HFFc6 (cell line): ENCODE data around the gene KIF14. TPM values are rescaled to one million over a fixed set of nuclear protein-coding genes. Genes with fewer than 3 reads are reported as not detected.

ENCODE experiments used
- DNase-seq: peaks from one replicate; pipeline ENCODE4 v3.0.0-alpha.2; 2018
- H3K27ac Mint-ChIP-seq: 2 replicates; pipeline ENCODE4 v1.8.0; 2020; ENCODE audit warnings: mild to moderate bottlenecking, mixed read lengths
- H3K27me3 Mint-ChIP-seq: 2 replicates; pipeline ENCODE4 v1.8.0; 2021; ENCODE audit warnings: mild to moderate bottlenecking, moderate library complexity, mixed read lengths; ENCODE audit not compliant: insufficient read depth
- H3K36me3 Mint-ChIP-seq: 2 replicates; pipeline ENCODE4 v1.8.0; 2021; ENCODE audit warnings: low read depth, mixed read lengths
- H3K4me1 Mint-ChIP-seq: 2 replicates; pipeline ENCODE4 v1.8.0; 2020; ENCODE audit warnings: low read depth, mixed read lengths
- H3K4me3 Mint-ChIP-seq: 2 replicates; pipeline ENCODE4 v1.8.0; 2020; ENCODE audit warnings: mild to moderate bottlenecking, moderate library complexity, mixed read lengths
- H3K9me3 Mint-ChIP-seq: 2 replicates; pipeline ENCODE4 v1.8.0; 2020; ENCODE audit warnings: mild to moderate bottlenecking, mixed read lengths
- CTCF ChIP-seq: fragments of 200-600 bp; sonication (generic); IDR thresholded peaks from 2 replicates; pipeline ENCODE4 v1.5.0; 2021; ENCODE audit warnings: antibody characterized with exemption, mild to moderate bottlenecking
- total RNA-seq, 6 experiments: library from RNA; stranded (reverse); fragmentation: NEBNext Ultra II Directional; extraction: Animal tissue kit (Norgen Biotek cat#: 25700); gene quantifications; 2 replicates in 1 of 6; 3 replicates in 5 of 6; pipeline ENCODE4 v1.2.3, GENCODE V29; 2021

The KIF14 gene
- total RNA-seq, 6 experiments from 2014 or later: 5.3 to 12.5 (median 11.4) TPM

GRCh38 chr1:200550367-200550766 lies 70.2 kb downstream of the KIF14 start:
- Mint-ChIP-seq H3K4me3 (no peak overlapping the region), H3K4me1 (peaks cover 14% of the 10 kb centered on the region), H3K36me3 (peaks cover 7% of the 10 kb centered on the region; the same call in 1 of the 2 replicates), H3K27ac (no peak overlapping the region), H3K27me3 (peaks cover 5% of the 10 kb centered on the region), H3K9me3 (no peaks in the 10 kb centered on the region)
- DNase-seq: peak; percentile 4
- TF ChIP-seq CTCF: no peak

GRCh38 chr1:200547386-200547785 lies 73.2 kb downstream of the KIF14 start:
- Mint-ChIP-seq H3K36me3 (no peaks in the 10 kb centered on the region), H3K9me3 (no peaks in the 10 kb centered on the region), H3K27ac (no peak overlapping the region), H3K4me1 (peaks cover 14% of the 10 kb centered on the region), H3K27me3 (peaks cover 8% of the 10 kb centered on the region), H3K4me3 (no peak overlapping the region)
- DNase-seq: no peak
- no peak for TF ChIP-seq CTCF

GRCh38 chr1:200546577-200546976 lies 74.0 kb downstream of the KIF14 start:
- Mint-ChIP-seq H3K4me3 (no peak overlapping the region), H3K36me3 (no peaks in the 10 kb centered on the region), H3K4me1 (peaks cover 14% of the 10 kb centered on the region), H3K27me3 (peaks cover 8% of the 10 kb centered on the region), H3K27ac (no peak overlapping the region), H3K9me3 (no peaks in the 10 kb centered on the region)
- no peak for TF ChIP-seq CTCF
- no peak for DNase-seq

GRCh38 chr1:200542162-200542561 lies 78.4 kb downstream of the KIF14 start:
- TF ChIP-seq CTCF: no peak
- H3K36me3 Mint-ChIP-seq: no peaks in the 10 kb centered on the region

GRCh38 chr1:200540281-200540680 lies 80.3 kb downstream of the KIF14 start:
- H3K4me3 Mint-ChIP-seq: no peak overlapping the region
- no peak overlapping the region for H3K27ac Mint-ChIP-seq
- H3K9me3 Mint-ChIP-seq: no peaks in the 10 kb centered on the region; the same call in 1 of the 2 replicates
- no peaks in the 10 kb centered on the region for H3K36me3 Mint-ChIP-seq
- H3K27me3 Mint-ChIP-seq: peaks cover 4% of the 10 kb centered on the region
- no peaks in the 10 kb centered on the region for H3K4me1 Mint-ChIP-seq
- no peak for DNase-seq
- TF ChIP-seq CTCF: no peak

More at GRCh38 chr1:200542162-200542561, 78.4 kb downstream of the KIF14 start:
- H3K4me3 Mint-ChIP-seq: no peak overlapping the region
- H3K4me1 Mint-ChIP-seq: no peaks in the 10 kb centered on the region
- H3K9me3 Mint-ChIP-seq: no peaks in the 10 kb centered on the region; the same call in 1 of the 2 replicates
- H3K27me3 Mint-ChIP-seq: peaks cover 10% of the 10 kb centered on the region
- no peak overlapping the region for H3K27ac Mint-ChIP-seq
- no peak for DNase-seq

GRCh38 chr1:200538179-200538578 lies 82.4 kb downstream of the KIF14 start:
- no peaks in the 10 kb centered on the region for H3K4me1 Mint-ChIP-seq
- no peak for TF ChIP-seq CTCF
- no peak overlapping the region for H3K4me3 Mint-ChIP-seq
- H3K9me3 Mint-ChIP-seq: no peaks in the 10 kb centered on the region; the same call in 1 of the 2 replicates
- no peaks in the 10 kb centered on the region for H3K36me3 Mint-ChIP-seq
- H3K27me3 Mint-ChIP-seq: peaks cover 3% of the 10 kb centered on the region
- H3K27ac Mint-ChIP-seq: no peak overlapping the region
- DNase-seq: no peak
